Heart left ventricle (tissue), 16 donors: ENCODE measurements around the gene RTBDN. TPM values are rescaled to one million over a fixed set of nuclear protein-coding genes. Genes with fewer than 3 reads are reported as not detected.
A peak's percentile ranks its signal among the peaks of the same experiment; 100 is the strongest.

Experiments
- ATAC-seq, 4 donors: fragments of 200-7000 bp; cut with Tn5 transposase; one replicate each; pipeline ENCODE4 v1.9.1; 2020 to 2022; ENCODE audit warnings: moderate library complexity in 4 of 4, mild to moderate bottlenecking in 3 of 4, moderate number of reproducible peaks in 1 of 4
- DNase-seq, 5 donors: peaks; one replicate each; pipeline ENCODE4 v3.0.0-alpha.2; 2020
- H3K27ac ChIP-seq, 12 donors: fragments of 200-600 bp; sonication (generic) in 4 of 12; one replicate each; pipeline versions ENCODE4 v1.5.0 to v1.8.0; 2016 to 2022; ENCODE audit warnings: mild to moderate bottlenecking in 2 of 12
- H3K27me3 ChIP-seq, 9 donors: fragments of 200-600 bp; sonication (generic) in 2 of 9; one replicate each; pipeline versions ENCODE4 v1.5.1 to v1.8.0; 2016 to 2022; ENCODE audit warnings: mild to moderate bottlenecking in 3 of 9
- H3K36me3 ChIP-seq, 9 donors: fragments of 200-600 bp; sonication (generic) in 2 of 9; one replicate each; pipeline versions ENCODE4 v1.5.0 to v1.8.0; 2018 to 2022; ENCODE audit warnings: mild to moderate bottlenecking in 2 of 9
- H3K4me1 ChIP-seq, 12 donors: fragments of 200-600 bp; sonication (generic) in 4 of 12; one replicate each; pipeline versions ENCODE4 v1.5.0 to v1.8.0; 2016 to 2022; ENCODE audit warnings: mild to moderate bottlenecking in 3 of 12
- H3K4me3 ChIP-seq, 12 donors: fragments of 200-600 bp; sonication (generic) in 4 of 12; one replicate each; pipeline versions ENCODE4 v1.5.0 to v1.8.0; 2017 to 2022; ENCODE audit warnings: mild to moderate bottlenecking in 9 of 12, moderate library complexity in 4 of 12
- H3K9me3 ChIP-seq, 12 donors: fragments of 200-600 bp; sonication (generic) in 4 of 12; one replicate each; pipeline versions ENCODE4 v1.5.0 to v1.8.0; 2016 to 2022; ENCODE audit warnings: mild to moderate bottlenecking in 1 of 12
- CTCF ChIP-seq, 12 donors: fragments of 200-600 bp; sonication (generic) in 4 of 12; IDR thresholded peaks; one replicate each; pipeline versions ENCODE4 v1.5.0 to v1.8.0; 2018 to 2022; ENCODE audit warnings: antibody characterized with exemption in 12 of 12, mild to moderate bottlenecking in 5 of 12
- POLR2A ChIP-seq, 2 donors: fragments of 450-650 bp; IDR thresholded peaks; one replicate each; pipeline ENCODE4 v1.6.1; 2017; ENCODE audit warnings: antibody characterized with exemption in 2 of 2, mild to moderate bottlenecking in 2 of 2, moderate library complexity in 2 of 2
- WGBS, 4 donors: extraction: QIAGEN DNeasy Blood & Tissue Kit in 2 of 4; methylation state at CpG; one replicate each; pipeline versions ENCODE4 v1.1.5 to v1.1.7; 2013 to 2018; 5-methylcytosine and 5-hydroxymethylcytosine counted together
- intact Hi-C, 10 donors: fragments of 100-400 bp; cut with DNase I; formaldehyde crosslinking; loops; one replicate each; pipeline versions ENCODE4 v1.11.1 to v1.14.2; 2022
- polyA plus RNA-seq, 2 donors: library from polyadenylated mRNA; stranded (reverse); fragments of 200-250 nt; gene quantifications; one replicate each; pipeline ENCODE4 v1.2.3, GENCODE V29; 2013
- total RNA-seq, 9 donors: library from RNA; depleted of rRNA in 2 of 9; stranded (reverse); fragments of >200 nt in 2 of 9; fragmentation: NEBNext Ultra II Directional in 3 of 9; extraction: Animal tissue kit (Norgen Biotek cat#: 25700) in 3 of 9; gene quantifications; one replicate each; pipeline versions ENCODE4 v1.1.0 to v1.2.4, GENCODE V29; 2016 to 2023
- donor health status: ischemic (EF 13 %, LVEDD 7.1; RV severe dilation, severe dysfunction).
- donor health status: healthy with polysubstance abuse.
- donor health status: DM: no; HTN: yes; CAD: no.
- donor health status: DM: no; HTN: no; CAD: no.
- donor health status: ischemic (EF 25% LVEDD 6.9; RV normal size, moderate dysfunction).
- donor health status: ischemic (EF 25% LVEDD 5.7; RV mildly dilated, moderate dysfunction).
- donor health status: healthy.
- donor health status: DM: yes; HTN: yes; CAD: no.
- donor health status: ischemic (EF 35%, LVEDD 5.7; RV mildly dilated, moderate dysfunction).
- donor health status: nonischemic (EF 11% LVEDD 7.7; RV severe dilation, severe dysfunction).
- donor health status: DM: yes; HTN: yes; CAD: no.
- donor health status: PGD.
- donor health status: ischemic (EF 29% LVEDD 5.4; RV normal size, mild dysfunction).
- donor health status: nonischemic (EF 23%, LVEDD 6.1; RV moderate dilation, normal function).

Gene RTBDN
- total and polyA plus RNA-seq, 11 donors = not detected

GRCh38 chr19:12864721-12865715 lies 30.6 kb upstream of the RTBDN start:
- DNase-seq (no peak), ATAC-seq (peak in 1 of 4 donors; percentile 25)
- Histone ChIP-seq H3K27ac (no peak overlapping the region), H3K9me3 (no peaks in the 10 kb centered on the region), H3K4me1 (peaks cover 0 to 9% (median 4%) of the 10 kb centered on the region in 12 donors), H3K4me3 (no peak overlapping the region), H3K27me3 (peaks cover 0 to 22% (median 6%) of the 10 kb centered on the region in 9 donors), H3K36me3 (no peaks in the 10 kb centered on the region)
- no peak for TF ChIP-seq CTCF (IDR thresholded peaks at IDR 0.05)
- no peak for TF ChIP-seq POLR2A (IDR thresholded peaks at IDR 0.05)
- intact Hi-C loops = no loop called here
- WGBS, 4 donors = 85 to 88% (median 86%) methylated on average over 24 to 34 of the region's 34 CpGs

DNA sequence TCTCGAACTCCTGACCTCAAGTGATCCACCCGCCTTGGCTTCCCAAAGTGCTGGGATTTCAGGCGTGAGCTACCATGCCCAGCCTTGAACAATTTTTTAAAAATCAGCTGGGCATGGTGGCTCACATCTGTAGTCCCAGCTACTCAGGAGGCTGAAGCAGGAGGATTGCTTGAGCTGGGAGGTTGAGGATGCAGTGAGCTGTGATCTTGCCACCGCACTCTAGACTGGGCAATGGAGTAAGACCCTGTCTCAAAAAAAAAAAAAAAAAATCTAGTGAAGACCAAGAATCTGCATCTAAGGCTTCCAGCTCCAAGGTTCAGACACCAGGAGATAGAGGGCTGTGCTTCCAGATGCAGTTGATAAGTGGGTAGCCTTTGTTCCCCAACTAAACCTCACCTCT lies 29.8 kb upstream of the RTBDN start:
- WGBS, 4 donors = 91 to 94% (median 92%) methylated on average over 3 to 4 of the region's 4 CpGs
- intact Hi-C loops = no loop called here

GRCh38 chr19:12859546-12859945 lies 25.2 kb upstream of the RTBDN start:
- WGBS, 4 donors = 63 to 70% (median 66%) methylated on average over 7 of the region's 7 CpGs

More for the DNA sequence above, 29.8 kb upstream of the RTBDN start:
- no peak for ATAC-seq
- H3K4me3 ChIP-seq = no peak overlapping the region
- H3K27me3 ChIP-seq = peaks cover 0 to 22% (median 6%) of the 10 kb centered on the region in 9 donors
- no peaks in the 10 kb centered on the region for H3K9me3 ChIP-seq
- no peak overlapping the region for H3K27ac ChIP-seq
- H3K36me3 ChIP-seq = no peaks in the 10 kb centered on the region
- TF ChIP-seq CTCF (IDR thresholded peaks at IDR 0.05) (no peak), POLR2A (IDR thresholded peaks at IDR 0.05) (no peak)
- peaks cover 0 to 9% (median 4%) of the 10 kb centered on the region in 12 donors for H3K4me1 ChIP-seq
- no peak for DNase-seq

More at GRCh38 chr19:12859546-12859945, 25.2 kb upstream of the RTBDN start:
- no peaks in the 10 kb centered on the region for H3K36me3 ChIP-seq
- H3K9me3 ChIP-seq = peaks cover 0 to 21% (median 2%) of the 10 kb centered on the region in 12 donors
- no peak for TF ChIP-seq POLR2A (IDR thresholded peaks at IDR 0.05)
- no peak for TF ChIP-seq CTCF (IDR thresholded peaks at IDR 0.05)
- DNase-seq (no peak), ATAC-seq (no peak)
- no peak overlapping the region for H3K27ac ChIP-seq
- no peak overlapping the region for H3K4me3 ChIP-seq
- peaks cover 0 to 2% (median 0%) of the 10 kb centered on the region in 9 donors for H3K27me3 ChIP-seq
- intact Hi-C loops = no loop called here
- H3K4me1 ChIP-seq = no peaks in the 10 kb centered on the region
